HL-60 (cell line): ENCODE data around the gene TBXT.

Experiments used
- SPI1 ChIP-seq: IDR thresholded peaks from 2 replicates; pipeline ENCODE4 v1.6.1; 2012; ENCODE audit warnings: low read depth, mild to moderate bottlenecking, borderline replicate concordance
- TF ChIP-seq, protein P1 (sequence below): IDR thresholded peaks from one replicate; pipeline ENCODE4 v1.5.1; 2011; ENCODE audit warnings: low read length, control low read depth, inconsistent platforms; ENCODE audit not compliant: insufficient read depth

DNA sequence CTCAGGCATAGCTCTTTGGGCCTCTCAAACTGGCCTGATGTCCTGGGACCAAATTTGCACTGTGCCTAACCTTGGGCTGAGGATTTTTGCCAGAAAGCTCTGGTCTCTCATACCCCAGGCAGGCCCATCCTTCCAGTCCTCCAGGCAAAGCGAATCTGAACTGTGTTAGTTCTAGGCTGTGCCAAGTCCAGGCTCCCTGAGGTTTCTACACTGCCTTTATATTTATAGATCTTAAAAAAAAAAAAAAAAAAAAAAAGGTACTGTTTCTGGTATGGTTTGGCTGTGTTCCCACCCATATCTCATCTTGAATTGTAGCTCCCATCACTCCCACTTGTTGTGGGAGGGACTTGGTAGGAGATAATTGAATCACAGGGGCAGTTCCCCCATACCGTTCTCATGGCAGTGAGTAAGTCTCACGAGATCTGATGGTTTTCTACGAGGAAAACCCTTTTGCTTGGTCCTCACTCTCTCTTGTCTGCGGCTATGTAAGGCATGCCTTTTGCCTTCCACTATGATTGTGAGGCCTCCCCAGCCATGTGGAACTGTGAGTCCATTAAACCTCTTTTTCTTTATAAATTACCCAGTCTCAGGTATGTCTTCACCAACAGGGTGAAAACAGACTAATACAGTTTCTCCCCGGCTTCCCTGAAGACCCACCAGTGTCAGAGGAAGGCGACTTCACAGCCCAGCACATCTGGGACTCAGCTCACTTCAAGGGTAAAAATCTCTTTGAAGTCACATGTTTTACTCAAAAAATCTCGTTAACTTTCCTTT lies 39.0 kb upstream of the TBXT start:
- TF ChIP-seq, protein P1, sequence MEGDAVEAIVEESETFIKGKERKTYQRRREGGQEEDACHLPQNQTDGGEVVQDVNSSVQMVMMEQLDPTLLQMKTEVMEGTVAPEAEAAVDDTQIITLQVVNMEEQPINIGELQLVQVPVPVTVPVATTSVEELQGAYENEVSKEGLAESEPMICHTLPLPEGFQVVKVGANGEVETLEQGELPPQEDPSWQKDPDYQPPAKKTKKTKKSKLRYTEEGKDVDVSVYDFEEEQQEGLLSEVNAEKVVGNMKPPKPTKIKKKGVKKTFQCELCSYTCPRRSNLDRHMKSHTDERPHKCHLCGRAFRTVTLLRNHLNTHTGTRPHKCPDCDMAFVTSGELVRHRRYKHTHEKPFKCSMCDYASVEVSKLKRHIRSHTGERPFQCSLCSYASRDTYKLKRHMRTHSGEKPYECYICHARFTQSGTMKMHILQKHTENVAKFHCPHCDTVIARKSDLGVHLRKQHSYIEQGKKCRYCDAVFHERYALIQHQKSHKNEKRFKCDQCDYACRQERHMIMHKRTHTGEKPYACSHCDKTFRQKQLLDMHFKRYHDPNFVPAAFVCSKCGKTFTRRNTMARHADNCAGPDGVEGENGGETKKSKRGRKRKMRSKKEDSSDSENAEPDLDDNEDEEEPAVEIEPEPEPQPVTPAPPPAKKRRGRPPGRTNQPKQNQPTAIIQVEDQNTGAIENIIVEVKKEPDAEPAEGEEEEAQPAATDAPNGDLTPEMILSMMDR = no peak
- TF ChIP-seq SPI1 = no peak
